ENCODE measurements around the gene PRKN. TPM values are rescaled to one million over a fixed set of nuclear protein-coding genes. Genes with fewer than 3 reads are reported as not detected.

PRKN gene
- total RNA-seq, 1 experiment from 2014 or later: 0.34 TPM

DNA sequence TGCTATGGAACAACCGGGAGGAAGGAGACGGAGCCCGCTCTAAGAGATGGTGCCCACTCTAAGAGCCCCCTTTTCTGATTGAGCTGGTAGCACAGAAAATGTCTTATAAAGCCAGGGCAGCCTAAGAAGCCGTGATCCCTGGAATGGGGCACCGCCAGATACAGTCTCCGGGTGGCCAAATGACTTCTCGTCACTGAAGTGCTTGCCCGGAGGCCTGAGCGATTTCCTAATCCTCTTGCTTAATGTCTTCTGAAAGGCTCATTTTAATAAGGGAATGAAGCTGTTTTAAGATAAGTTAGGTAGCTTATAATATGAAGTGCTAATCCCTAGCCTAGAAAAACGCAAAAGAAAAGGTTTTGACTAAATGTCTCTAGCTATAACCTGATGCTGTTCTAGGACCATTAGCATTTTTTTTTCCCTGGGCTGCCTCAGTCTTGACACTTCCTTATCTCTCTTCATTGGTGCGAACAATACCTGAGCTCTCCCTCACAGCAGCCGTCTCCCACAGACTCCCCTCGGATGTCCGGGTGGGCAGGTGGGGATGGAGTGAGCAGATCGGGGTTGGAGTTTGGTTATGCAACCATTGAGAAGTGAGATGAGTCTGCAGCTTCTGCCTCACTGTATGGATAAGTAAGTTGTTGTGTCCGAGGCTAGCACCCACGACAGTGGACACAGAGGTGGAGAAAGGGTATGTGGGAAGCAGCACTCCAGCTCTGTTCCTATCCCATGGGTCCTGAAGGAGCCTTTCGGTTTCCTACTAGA is 894.3 kb downstream of the PRKN start:
- intact Hi-C loops (cut with micrococcal nuclease; ENCODE audit: unreplicated experiment): no loop called here
- no peaks in the 10 kb centered on the region for H3K9me3 ChIP-seq
- no peaks in the 10 kb centered on the region; the same call in 1 of the 2 replicates for H3K27me3 ChIP-seq (replicated peaks; ENCODE audit: control insufficient read depth, insufficient read depth, low read length)
- ChIA-PET POLR2A (no interaction called here), CTCF (no interaction called here)
- Mint-ChIP-seq H3K27ac (ENCODE audit: unreplicated experiment) (no peak overlapping the region), H3K4me1 (ENCODE audit: low read depth, unreplicated experiment) (no peaks in the 10 kb centered on the region), H3K36me3 (ENCODE audit: insufficient read depth, unreplicated experiment) (no peaks in the 10 kb centered on the region), H3K4me3 (ENCODE audit: unreplicated experiment) (no peak overlapping the region), H3K9me3 (ENCODE audit: unreplicated experiment) (no peaks in the 10 kb centered on the region), H3K27me3 (ENCODE audit: insufficient read depth, unreplicated experiment) (peaks cover 4% of the 10 kb centered on the region)
- H3K4me3 ChIP-seq (ENCODE audit: low read depth, low read length): no peak overlapping the region
- TF ChIP-seq, protein P1, sequence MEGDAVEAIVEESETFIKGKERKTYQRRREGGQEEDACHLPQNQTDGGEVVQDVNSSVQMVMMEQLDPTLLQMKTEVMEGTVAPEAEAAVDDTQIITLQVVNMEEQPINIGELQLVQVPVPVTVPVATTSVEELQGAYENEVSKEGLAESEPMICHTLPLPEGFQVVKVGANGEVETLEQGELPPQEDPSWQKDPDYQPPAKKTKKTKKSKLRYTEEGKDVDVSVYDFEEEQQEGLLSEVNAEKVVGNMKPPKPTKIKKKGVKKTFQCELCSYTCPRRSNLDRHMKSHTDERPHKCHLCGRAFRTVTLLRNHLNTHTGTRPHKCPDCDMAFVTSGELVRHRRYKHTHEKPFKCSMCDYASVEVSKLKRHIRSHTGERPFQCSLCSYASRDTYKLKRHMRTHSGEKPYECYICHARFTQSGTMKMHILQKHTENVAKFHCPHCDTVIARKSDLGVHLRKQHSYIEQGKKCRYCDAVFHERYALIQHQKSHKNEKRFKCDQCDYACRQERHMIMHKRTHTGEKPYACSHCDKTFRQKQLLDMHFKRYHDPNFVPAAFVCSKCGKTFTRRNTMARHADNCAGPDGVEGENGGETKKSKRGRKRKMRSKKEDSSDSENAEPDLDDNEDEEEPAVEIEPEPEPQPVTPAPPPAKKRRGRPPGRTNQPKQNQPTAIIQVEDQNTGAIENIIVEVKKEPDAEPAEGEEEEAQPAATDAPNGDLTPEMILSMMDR (IDR thresholded peaks at IDR 0.05; ENCODE audit: insufficient read depth in 1 of 2, low read depth in 1 of 2, low read length in 1 of 2, severe bottlenecking in 1 of 2, unreplicated experiment in 1 of 2): no peak
- no peaks in the 10 kb centered on the region for H3K36me3 ChIP-seq (ENCODE audit: control insufficient read depth, insufficient read depth, low read length)
- no TSS peak for BruUV-seq (replicated peaks)
- H3K4me1 ChIP-seq: no peaks in the 10 kb centered on the region
- DNase-seq: no peak

DNA sequence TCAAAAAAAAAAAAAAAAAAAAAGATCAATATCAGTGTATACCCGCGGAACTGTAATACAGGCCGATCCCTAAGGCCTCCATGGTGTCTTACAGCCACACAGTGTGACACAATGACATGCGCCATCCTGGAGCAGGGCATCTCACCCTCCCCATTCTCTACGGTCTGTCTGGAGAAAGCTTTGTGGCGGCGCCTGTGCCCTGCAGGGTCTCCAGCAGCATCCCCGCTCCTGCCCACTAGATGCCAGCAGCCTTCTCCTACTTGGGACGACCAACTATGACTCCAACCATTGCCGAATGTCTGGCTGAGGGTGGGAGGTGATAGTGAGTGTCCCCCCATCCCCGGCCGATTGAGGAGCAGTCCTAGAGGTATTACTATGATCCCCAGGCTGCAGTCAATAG is 894.9 kb downstream of the PRKN start:
- H3K9me3 ChIP-seq: no peaks in the 10 kb centered on the region
- intact Hi-C loops (cut with micrococcal nuclease; ENCODE audit: unreplicated experiment): no loop called here
- no peak overlapping the region for H3K4me3 Mint-ChIP-seq (ENCODE audit: unreplicated experiment)
- no peaks in the 10 kb centered on the region; the same call in 1 of the 2 replicates for H3K27me3 ChIP-seq (replicated peaks; ENCODE audit: control insufficient read depth, insufficient read depth, low read length)
- CTCF ChIA-PET: no interaction called here
- no peak overlapping the region for H3K27ac Mint-ChIP-seq (ENCODE audit: unreplicated experiment)
- H3K27me3 Mint-ChIP-seq (ENCODE audit: insufficient read depth, unreplicated experiment): peaks cover 4% of the 10 kb centered on the region
- H3K4me3 ChIP-seq (ENCODE audit: low read depth, low read length): no peak overlapping the region
- BruUV-seq (replicated peaks): no TSS peak
- POLR2A ChIA-PET: no interaction called here
- no peaks in the 10 kb centered on the region for H3K4me1 ChIP-seq
- H3K36me3 ChIP-seq (ENCODE audit: control insufficient read depth, insufficient read depth, low read length): no peaks in the 10 kb centered on the region
- no peak for DNase-seq
- no peaks in the 10 kb centered on the region for H3K9me3 Mint-ChIP-seq (ENCODE audit: unreplicated experiment)
- no peaks in the 10 kb centered on the region for H3K4me1 Mint-ChIP-seq (ENCODE audit: low read depth, unreplicated experiment)
- TF ChIP-seq, protein P1 (IDR thresholded peaks at IDR 0.05; ENCODE audit: insufficient read depth in 1 of 2, low read depth in 1 of 2, low read length in 1 of 2, severe bottlenecking in 1 of 2, unreplicated experiment in 1 of 2): no peak
- H3K36me3 Mint-ChIP-seq (ENCODE audit: insufficient read depth, unreplicated experiment): no peaks in the 10 kb centered on the region

DNA sequence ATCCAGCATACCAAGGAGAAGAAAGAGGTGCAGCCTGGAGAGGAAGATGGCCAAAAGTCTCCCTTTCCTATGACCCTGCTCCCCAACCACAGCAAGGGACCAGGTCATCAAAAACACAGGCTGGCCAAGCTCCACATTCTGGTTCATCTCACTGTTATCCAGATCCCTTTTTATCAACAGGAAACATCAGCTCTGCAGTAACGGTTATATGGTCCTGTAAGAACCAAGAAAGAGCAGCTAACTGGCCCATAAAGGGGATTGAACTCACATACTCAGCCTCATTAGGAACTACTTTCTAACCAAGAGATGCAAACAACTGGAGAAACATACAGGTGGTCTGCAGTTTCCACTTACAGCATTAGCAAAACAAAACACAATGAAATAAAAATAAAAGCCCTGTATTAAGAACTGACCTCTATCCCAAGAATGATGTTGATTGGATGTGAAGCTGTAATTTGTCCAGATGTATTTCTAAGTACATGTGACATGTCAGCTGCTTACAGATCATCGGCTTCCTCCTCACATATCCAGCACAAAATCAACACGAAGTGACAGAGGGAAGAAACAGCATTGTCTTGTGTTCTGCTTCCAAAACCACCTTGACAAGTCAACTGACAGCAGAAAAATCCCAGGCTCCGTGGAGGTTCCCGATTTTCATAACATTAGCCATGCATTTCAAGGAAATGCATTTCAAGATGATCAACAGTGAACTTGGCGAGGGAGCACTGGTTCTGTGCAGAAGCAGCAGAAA is 896.5 kb downstream of the PRKN start:
- H3K4me3 Mint-ChIP-seq (ENCODE audit: unreplicated experiment): no peak overlapping the region
- H3K27ac Mint-ChIP-seq (ENCODE audit: unreplicated experiment): no peak overlapping the region
- no TSS peak for BruUV-seq (replicated peaks)
- Histone ChIP-seq H3K4me3 (ENCODE audit: low read depth, low read length) (no peak overlapping the region), H3K9me3 (no peaks in the 10 kb centered on the region), H3K27me3 (replicated peaks; ENCODE audit: control insufficient read depth, insufficient read depth, low read length) (no peaks in the 10 kb centered on the region), H3K4me1 (no peaks in the 10 kb centered on the region), H3K36me3 (ENCODE audit: control insufficient read depth, insufficient read depth, low read length) (no peaks in the 10 kb centered on the region)
- DNase-seq: no peak
- TF ChIP-seq, protein P1 (IDR thresholded peaks at IDR 0.05; ENCODE audit: insufficient read depth in 1 of 2, low read depth in 1 of 2, low read length in 1 of 2, severe bottlenecking in 1 of 2, unreplicated experiment in 1 of 2): no peak
- ChIA-PET POLR2A (no interaction called here), CTCF (no interaction called here)
- intact Hi-C loops (cut with micrococcal nuclease; ENCODE audit: unreplicated experiment): no loop called here
- no peaks in the 10 kb centered on the region for H3K27me3 Mint-ChIP-seq (ENCODE audit: insufficient read depth, unreplicated experiment)
- no peaks in the 10 kb centered on the region for H3K4me1 Mint-ChIP-seq (ENCODE audit: low read depth, unreplicated experiment)
- no peaks in the 10 kb centered on the region for H3K36me3 Mint-ChIP-seq (ENCODE audit: insufficient read depth, unreplicated experiment)
- H3K9me3 Mint-ChIP-seq (ENCODE audit: unreplicated experiment): no peaks in the 10 kb centered on the region
